Measurements from ENCODE around the gene EXOC2.

GRCh38 chr6:689223-689622 is 3.7 kb downstream of the EXOC2 start:
- no peak for TF ChIP-seq CREB1 (CRISPR knock-in tag; IDR thresholded peaks at IDR 0.05)
- no peak for TF ChIP-seq CTCF (IDR thresholded peaks at IDR 0.05)
- no peak for TF ChIP-seq JUN (CRISPR knock-in tag; IDR thresholded peaks at IDR 0.05)
- no peak for TF ChIP-seq USF2 (CRISPR knock-in tag; IDR thresholded peaks at IDR 0.05)
- no peak for TF ChIP-seq TP53 (CRISPR knock-in tag; IDR thresholded peaks at IDR 0.05)

All from WTC11 (cell line).